ENCODE measurements around the gene KMT5B. TPM values are rescaled to one million over a fixed set of nuclear protein-coding genes. Genes with fewer than 3 reads are reported as not detected.

KMT5B gene
- polyA plus RNA-seq, 1 experiment, result 17.2 TPM

- TF ChIP-seq CTCF (IDR thresholded peaks at IDR 0.05; ENCODE audit: low read depth, low read length), result no peak
- Histone ChIP-seq H3K4me3 (ENCODE audit: low read depth, low read length) (no peak overlapping the region), H3K27ac (ENCODE audit: low read depth, low read length) (no peak overlapping the region), H3K9me3 (ENCODE audit: control insufficient read depth, insufficient read depth, low read length) (no peaks in the 10 kb centered on the region), H3K27me3 (ENCODE audit: control insufficient read depth, insufficient read depth, low read length) (no peaks in the 10 kb centered on the region)
- ChIA-PET CTCF (no interaction called here), POLR2A (no interaction called here)
- no peak for DNase-seq (ENCODE audit: low read depth, low spot score)
Observed at GRCh38 chr11:68199295-68199987, 13.7 kb downstream of the KMT5B start.

GRCh38 chr11:68196219-68196618, 16.9 kb downstream of the KMT5B start:
- H3K9me3 ChIP-seq (ENCODE audit: control insufficient read depth, insufficient read depth, low read length), result no peaks in the 10 kb centered on the region
- CTCF ChIA-PET, result interaction anchor here (2.6 kb wide), 1 partner anchor 12 kb away, joined by 19 read pairs; no protein-coding TSS in a partner anchor
- no peak overlapping the region for H3K27ac ChIP-seq (ENCODE audit: low read depth, low read length)
- DNase-seq (ENCODE audit: low read depth, low spot score), result no peak
- H3K27me3 ChIP-seq (ENCODE audit: control insufficient read depth, insufficient read depth, low read length), result no peaks in the 10 kb centered on the region
- POLR2A ChIA-PET, result interaction anchor here (0.5 kb wide), 1 partner anchor 48 kb away, joined by 3 read pairs; no protein-coding TSS in a partner anchor
- no peak overlapping the region for H3K4me3 ChIP-seq (ENCODE audit: low read depth, low read length)
- TF ChIP-seq CTCF (IDR thresholded peaks at IDR 0.05; ENCODE audit: low read depth, low read length), result no peak

GRCh38 chr11:68194675-68195294, 18.3 kb downstream of the KMT5B start:
- no peak for TF ChIP-seq CTCF (IDR thresholded peaks at IDR 0.05; ENCODE audit: low read depth, low read length)
- Histone ChIP-seq H3K4me3 (ENCODE audit: low read depth, low read length) (no peak overlapping the region), H3K27ac (ENCODE audit: low read depth, low read length) (no peak overlapping the region), H3K9me3 (ENCODE audit: control insufficient read depth, insufficient read depth, low read length) (no peaks in the 10 kb centered on the region), H3K27me3 (ENCODE audit: control insufficient read depth, insufficient read depth, low read length) (no peaks in the 10 kb centered on the region)
- DNase-seq (ENCODE audit: low read depth, low spot score), result no peak
- CTCF ChIA-PET, result interaction anchor here (0.8 to 1.6 kb wide), 4 partner anchors 9 to 17 kb away, joined by 3 to 8 read pairs (median 6); no protein-coding TSS in a partner anchor
- POLR2A ChIA-PET, result no interaction called here

GRCh38 chr11:68193018-68193417, 20.1 kb downstream of the KMT5B start:
- TF ChIP-seq CTCF (IDR thresholded peaks at IDR 0.05; ENCODE audit: low read depth, low read length), result no peak
- ChIA-PET CTCF (interaction anchor here (2.5 to 2.6 kb wide), 2 partner anchors 14 to 16 kb away, joined by 9 to 13 read pairs; no protein-coding TSS in a partner anchor), POLR2A (interaction anchor here (0.7 kb wide), 1 partner anchor 64 kb away, joined by 3 read pairs; no protein-coding TSS in a partner anchor)
- Histone ChIP-seq H3K4me3 (ENCODE audit: low read depth, low read length) (no peak overlapping the region), H3K9me3 (ENCODE audit: control insufficient read depth, insufficient read depth, low read length) (no peaks in the 10 kb centered on the region), H3K27me3 (ENCODE audit: control insufficient read depth, insufficient read depth, low read length) (no peaks in the 10 kb centered on the region), H3K27ac (ENCODE audit: low read depth, low read length) (no peak overlapping the region)
- no peak for DNase-seq (ENCODE audit: low read depth, low spot score)

Data from AG04450 (cell line).